Caco-2 (cell line): ENCODE results near the gene FGD5. TPM values are rescaled to one million over a fixed set of nuclear protein-coding genes. Genes with fewer than 3 reads are reported as not detected.

ENCODE experiments used
- BruUV-seq: library from RNA; stranded (reverse); fragments of 400-500 nt; replicated peaks from 2 replicates; lab custom pipeline; 2021; lab: Mats Ljungman, UMichigan
- CTCF ChIA-PET: fragments of 300-600 bp; sonication (Branson Sonifier 250); formaldehyde crosslinking; loops from one replicate; lab custom pipeline; 2022; ENCODE audit warnings: antibody characterized with exemption; lab: Charles Lee
- POLR2A ChIA-PET: fragments of 300-600 bp; sonication (Branson Sonifier 250); formaldehyde crosslinking; loops from one replicate; lab custom pipeline; 2022; ENCODE audit warnings: antibody characterized with exemption; lab: Charles Lee
- DNase-seq, 2 experiments: peaks; one replicate each; pipeline versions ENCODE4 v3.0.0 to v3.0.0-alpha.2; 2020 to 2022
- H3K27me3 ChIP-seq: replicated peaks from 2 replicates; pipeline ENCODE4 v1.6.0; 2011; ENCODE audit warnings: low read length; ENCODE audit not compliant: control insufficient read depth, insufficient read depth
- H3K36me3 ChIP-seq: 2 replicates; pipeline ENCODE4 v1.5.1; 2011; ENCODE audit warnings: low read length; ENCODE audit not compliant: control insufficient read depth, insufficient read depth
- H3K4me1 ChIP-seq: fragments of 250-450 bp; sonication (Bioruptor Pico); 2 replicates; pipeline ENCODE4 v1.5.1; 2020; ENCODE audit warnings: mild to moderate bottlenecking
- H3K4me3 ChIP-seq: 2 replicates; pipeline ENCODE4 v1.5.1; 2011; ENCODE audit warnings: low read depth, mild to moderate bottlenecking, control low read depth, low read length
- H3K9me3 ChIP-seq: fragments of 250-450 bp; sonication (Bioruptor Pico); 2 replicates; pipeline ENCODE4 v1.5.1; 2020; ENCODE audit warnings: mild to moderate bottlenecking, moderate library complexity
- H3K27ac Mint-ChIP-seq: one replicate; pipeline ENCODE4 v1.8.0; 2022; ENCODE audit warnings: mixed read lengths; ENCODE audit not compliant: unreplicated experiment
- H3K27me3 Mint-ChIP-seq: one replicate; pipeline ENCODE4 v1.8.0; 2022; ENCODE audit warnings: mixed read lengths; ENCODE audit not compliant: insufficient read depth, unreplicated experiment
- H3K36me3 Mint-ChIP-seq: one replicate; pipeline ENCODE4 v1.8.0; 2022; ENCODE audit warnings: mild to moderate bottlenecking, mixed read lengths; ENCODE audit not compliant: insufficient read depth, unreplicated experiment
- H3K4me1 Mint-ChIP-seq: one replicate; pipeline ENCODE4 v1.8.0; 2022; ENCODE audit warnings: low read depth, mixed read lengths; ENCODE audit not compliant: unreplicated experiment
- H3K4me3 Mint-ChIP-seq: one replicate; pipeline ENCODE4 v1.8.0; 2022; ENCODE audit warnings: mild to moderate bottlenecking, moderate library complexity, mixed read lengths; ENCODE audit not compliant: unreplicated experiment
- H3K9me3 Mint-ChIP-seq: one replicate; pipeline ENCODE4 v1.8.0; 2022; ENCODE audit warnings: mixed read lengths; ENCODE audit not compliant: unreplicated experiment
- CTCF ChIP-seq, 2 experiments: fragments of 200-600 bp in 1 of 2; IDR thresholded peaks; 1 replicate in 1 of 2; 2 replicates in 1 of 2; pipeline versions ENCODE4 v1.5.1 to v1.8.0; 2011 to 2022; ENCODE audit warnings: antibody characterized with exemption in 1 of 2, control low read depth in 1 of 2, inconsistent platforms in 1 of 2, low read depth in 1 of 2, low read length in 1 of 2, mild to moderate bottlenecking in 1 of 2, moderate library complexity in 1 of 2; ENCODE audit not compliant: insufficient read depth in 1 of 2, severe bottlenecking in 1 of 2, unreplicated experiment in 1 of 2
- intact Hi-C: fragments of 100-400 bp; cut with micrococcal nuclease; formaldehyde crosslinking; loops from one replicate; pipeline ENCODE4 v1.10.0; 2022; ENCODE audit not compliant: unreplicated experiment
- total RNA-seq: library from RNA; stranded (reverse); gene quantifications from 2 replicates; pipeline ENCODE4 v1.2.3, GENCODE V29; 2022

The FGD5 gene
- total RNA-seq, 1 experiment from 2014 or later, result 0.25 TPM

GRCh38 chr3:14897266-14897665 is 78.5 kb downstream of the FGD5 start:
- H3K27me3 ChIP-seq, result no peaks in the 10 kb centered on the region; the same call in 1 of the 2 replicates
- peaks cover 8% of the 10 kb centered on the region for H3K27me3 Mint-ChIP-seq
- BruUV-seq, result no TSS peak
- POLR2A ChIA-PET, result no interaction called here
- H3K27ac Mint-ChIP-seq, result no peak overlapping the region
- no peaks in the 10 kb centered on the region for H3K4me1 Mint-ChIP-seq
- no peaks in the 10 kb centered on the region for H3K36me3 ChIP-seq
- CTCF ChIA-PET, result interaction anchor here (1.1 kb wide), 1 partner anchor 18 kb away, joined by 4 read pairs; no protein-coding TSS in a partner anchor
- no peaks in the 10 kb centered on the region for H3K9me3 ChIP-seq
- H3K4me3 ChIP-seq, result no peak overlapping the region
- DNase-seq, result no peak
- no peaks in the 10 kb centered on the region for H3K36me3 Mint-ChIP-seq
- no peaks in the 10 kb centered on the region for H3K9me3 Mint-ChIP-seq
- intact Hi-C loops, result no loop called here
- H3K4me3 Mint-ChIP-seq, result no peak overlapping the region
- TF ChIP-seq CTCF (IDR thresholded peaks at IDR 0.05; ENCODE audit: insufficient read depth in 1 of 2, low read depth in 1 of 2, low read length in 1 of 2, severe bottlenecking in 1 of 2, unreplicated experiment in 1 of 2), result no peak
- H3K4me1 ChIP-seq, result no peaks in the 10 kb centered on the region

- ChIA-PET POLR2A (no interaction called here), CTCF (no interaction called here)
- Histone ChIP-seq H3K4me3 (no peak overlapping the region), H3K9me3 (no peaks in the 10 kb centered on the region), H3K4me1 (no peaks in the 10 kb centered on the region), H3K27me3 (no peaks in the 10 kb centered on the region; the same call in 1 of the 2 replicates), H3K36me3 (no peaks in the 10 kb centered on the region)
- TF ChIP-seq CTCF (IDR thresholded peaks at IDR 0.05; ENCODE audit: insufficient read depth in 1 of 2, low read depth in 1 of 2, low read length in 1 of 2, severe bottlenecking in 1 of 2, unreplicated experiment in 1 of 2), result no peak
- H3K27ac Mint-ChIP-seq, result no peak overlapping the region
- H3K27me3 Mint-ChIP-seq, result peaks cover 7% of the 10 kb centered on the region
- H3K36me3 Mint-ChIP-seq, result no peaks in the 10 kb centered on the region
- intact Hi-C loops, result no loop called here
- H3K9me3 Mint-ChIP-seq, result no peaks in the 10 kb centered on the region
- no peak for DNase-seq
- BruUV-seq, result no TSS peak
- H3K4me1 Mint-ChIP-seq, result no peaks in the 10 kb centered on the region
- H3K4me3 Mint-ChIP-seq, result no peak overlapping the region
Observed at GRCh38 chr3:14898929-14899328, 80.2 kb downstream of the FGD5 start.

- Histone ChIP-seq H3K36me3 (no peaks in the 10 kb centered on the region), H3K4me1 (no peaks in the 10 kb centered on the region), H3K4me3 (no peak overlapping the region), H3K27me3 (no peaks in the 10 kb centered on the region; the same call in 1 of the 2 replicates), H3K9me3 (peaks cover 1% of the 10 kb centered on the region; the same call in 1 of the 2 replicates)
- ChIA-PET POLR2A (no interaction called here), CTCF (interaction anchor here (0.8 kb wide), 1 partner anchor 226 kb away, joined by 3 read pairs; no protein-coding TSS in a partner anchor)
- peaks cover 7% of the 10 kb centered on the region for H3K27me3 Mint-ChIP-seq
- peaks cover 5% of the 10 kb centered on the region for H3K9me3 Mint-ChIP-seq
- no peak for TF ChIP-seq CTCF (IDR thresholded peaks at IDR 0.05; ENCODE audit: insufficient read depth in 1 of 2, low read depth in 1 of 2, low read length in 1 of 2, severe bottlenecking in 1 of 2, unreplicated experiment in 1 of 2)
- no TSS peak for BruUV-seq
- H3K4me1 Mint-ChIP-seq, result no peaks in the 10 kb centered on the region
- no peak overlapping the region for H3K27ac Mint-ChIP-seq
- H3K36me3 Mint-ChIP-seq, result no peaks in the 10 kb centered on the region
- intact Hi-C loops, result no loop called here
- no peak overlapping the region for H3K4me3 Mint-ChIP-seq
- no peak for DNase-seq
Observed at GRCh38 chr3:14899993-14900618, 81.3 kb downstream of the FGD5 start.
